K562 (cell line): ENCODE measurements around the gene RPLP2. TPM values are rescaled to one million over a fixed set of nuclear protein-coding genes. Genes with fewer than 3 reads are reported as not detected.

Source experiments
- ARHGAP35 ChIP-seq: fragments of 450-650 bp; IDR thresholded peaks from 2 replicates; pipeline ENCODE4 v1.6.1; 2018; ENCODE audit not compliant: partially characterized antibody
- BRCA1 ChIP-seq, 2 experiments: fragments of 450-650 bp in 1 of 2; sonication (generic) in 1 of 2; formaldehyde crosslinking in 1 of 2; IDR thresholded peaks; 2 replicates each; pipeline versions ENCODE4 v1.5.0 to v1.6.1; 2017 to 2020; ENCODE audit warnings: mild to moderate bottlenecking in 1 of 2, missing genetic modification reagents in 1 of 2
- BRD9 ChIP-seq: fragments of 450-650 bp; IDR thresholded peaks from 2 replicates; pipeline ENCODE4 v1.6.1; 2018; ENCODE audit warnings: low read depth; ENCODE audit not compliant: partially characterized antibody
- CHD7 ChIP-seq: fragments of 200-600 bp; sonication (generic); IDR thresholded peaks from one replicate; pipeline ENCODE4 v1.6.1; 2012; ENCODE audit warnings: mild to moderate bottlenecking, low read depth, low read length, inconsistent platforms
- E2F8 ChIP-seq: fragments of 450-650 bp; IDR thresholded peaks from 2 replicates; pipeline ENCODE4 v1.7.1; 2018; ENCODE audit warnings: mild to moderate bottlenecking, low read depth; ENCODE audit not compliant: partially characterized antibody
- FUS ChIP-seq: fragments of 200-400 bp; formaldehyde crosslinking; optimal IDR thresholded peaks from 2 replicates; pipeline ENCODE3; 2017; ENCODE audit warnings: low read depth, low read length
- HDAC1 ChIP-seq, 2 experiments: fragments of 450-650 bp; IDR thresholded peaks; 2 replicates each; pipeline ENCODE4 v1.6.1; 2016 to 2017; ENCODE audit warnings: inconsistent platforms in 1 of 2, mild to moderate bottlenecking in 1 of 2, moderate library complexity in 1 of 2
- HMG20A ChIP-seq: fragments of 450-650 bp; formaldehyde crosslinking; conservative IDR thresholded peaks from 2 replicates; pipeline ENCODE4 v1.4.0; 2020; ENCODE audit warnings: mild to moderate bottlenecking, mixed read lengths
- PURB ChIP-seq: sonication (generic); formaldehyde crosslinking; IDR thresholded peaks from 2 replicates; pipeline ENCODE4 v1.9.0; 2021; ENCODE audit warnings: low read depth, mild to moderate bottlenecking, missing genetic modification reagents
- ZFP1 ChIP-seq: fragments of 450-650 bp; formaldehyde crosslinking; IDR thresholded peaks from 2 replicates; pipeline ENCODE4 v1.4.0; 2020; ENCODE audit warnings: mild to moderate bottlenecking, mixed read lengths
- ZNF449 ChIP-seq: fragments of 250-450 bp; sonication (Bioruptor Pico); IDR thresholded peaks from 2 replicates; pipeline ENCODE4 v1.8.0; 2022; ENCODE audit warnings: moderate library complexity, mild to moderate bottlenecking, inconsistent platforms
- polyA plus RNA-seq, 8 experiments: library from polyadenylated mRNA; depleted of rRNA in 4 of 8; stranded (reverse) in 5 of 8; unstranded in 3 of 8; fragments of >200 nt; fragmentation: Nextera tagmentation in 2 of 8; fragmentation: Illumina TruSeq in 1 of 8; extraction: Ambion mirVana in 2 of 8; extraction: Trizol in 1 of 8; gene quantifications; 2 replicates each; pipeline versions ENCODE4 v1.2.1 to v1.2.3, GENCODE V29; 2011 to 2014; ENCODE audit warnings: inconsistent platforms in 1 of 8, missing spikeins in 1 of 8
- total RNA-seq, 7 experiments: library from RNA; depleted of rRNA in 6 of 7; stranded (reverse); fragments of >200 nt in 6 of 7; fragmentation: Illumina TruSeq in 2 of 7; extraction: Trizol in 2 of 7; gene quantifications; 2 replicates each; pipeline versions ENCODE4 v1.2.1 to v1.2.3, GENCODE V29; 2011 to 2021; ENCODE audit warnings: low replicate concordance in 1 of 7

RPLP2 gene
- total and polyA plus RNA-seq, 9 of the 15 experiments (the other 6 are each of a cell fraction or from before 2014, with no cell fraction given): 528 to 3,807 (median 1,633) TPM

DNA sequence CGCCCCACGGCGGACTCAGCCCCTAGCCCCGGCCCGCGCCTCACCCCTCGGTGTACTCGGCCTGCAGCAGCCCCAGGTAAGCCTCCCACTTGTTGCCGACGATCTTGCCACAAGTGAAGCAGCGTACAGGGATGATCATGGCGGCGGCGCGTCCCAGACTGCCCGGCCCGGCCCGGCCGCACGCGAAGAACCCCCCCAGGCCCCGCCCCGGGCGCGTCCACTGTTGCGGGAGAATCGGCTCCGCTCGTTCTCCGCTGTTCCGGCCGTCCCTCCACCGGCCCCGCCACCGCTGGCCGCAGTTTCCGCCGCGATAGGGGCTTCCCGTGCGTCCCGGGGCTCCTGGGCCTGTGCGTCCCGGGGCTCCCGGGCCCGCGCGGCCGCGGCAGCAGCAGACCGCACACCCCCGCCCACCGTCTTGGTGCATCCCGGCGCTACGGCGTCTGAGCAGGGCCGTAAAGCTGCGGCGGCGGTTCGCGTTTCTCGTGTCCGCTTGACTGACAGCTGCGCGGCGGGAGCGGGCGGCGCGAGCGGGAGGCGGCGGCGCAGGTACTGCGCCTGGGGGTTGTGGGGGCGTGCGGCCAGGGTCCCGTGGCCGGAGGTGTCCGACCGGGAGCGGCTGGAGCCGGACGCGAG, 32.7 kb downstream of the RPLP2 start, which contains the start of the genes POLR2L and TSPAN4 (continued):
- TF ChIP-seq PURB (CRISPR knock-in tag) (no peak), BRD9 (no peak), HDAC1 (IDR thresholded peaks at IDR 0.05) (peak; percentile 13 to 88; a peak in 2 of 4 replicates), BRCA1 (IDR thresholded peaks at IDR 0.05) (no peak), BRCA1 (CRISPR knock-in tag; IDR thresholded peaks at IDR 0.05) (no peak), HMG20A (CRISPR knock-in tag) (no peak), ARHGAP35 (no peak), E2F8 (no peak), FUS (peak; percentile 65), ZNF449 (CRISPR knock-in tag) (no peak), ZFP1 (CRISPR knock-in tag) (no peak), CHD7 (no peak)
